KMS-11 (cell line): ENCODE results near the gene FXYD7.

Experiments used
- H2AFZ ChIP-seq: fragments of 200-600 bp; sonication (generic); 2 replicates; pipeline ENCODE4 v1.6.1; 2016; ENCODE audit warnings: antibody characterized with exemption, mixed run types, low read depth
- H3K27ac ChIP-seq: fragments of 200-600 bp; sonication (generic); 2 replicates; pipeline ENCODE4 v1.6.1; 2016; ENCODE audit warnings: mild to moderate bottlenecking, mixed run types
- H3K27me3 ChIP-seq: fragments of 200-600 bp; sonication (generic); 2 replicates; pipeline ENCODE4 v1.6.1; 2017; ENCODE audit warnings: mild to moderate bottlenecking, low read depth, mixed run types, moderate library complexity; ENCODE audit not compliant: insufficient read depth
- H3K36me3 ChIP-seq: fragments of 200-600 bp; sonication (generic); 2 replicates; pipeline ENCODE4 v1.6.1; 2017; ENCODE audit warnings: mild to moderate bottlenecking, mixed run types; ENCODE audit not compliant: insufficient read depth
- H3K4me1 ChIP-seq: fragments of 200-600 bp; sonication (generic); 2 replicates; pipeline ENCODE4 v1.6.1; 2016; ENCODE audit warnings: mild to moderate bottlenecking, low read depth, mixed run types; ENCODE audit not compliant: poor library complexity, severe bottlenecking
- H3K4me2 ChIP-seq: fragments of 200-600 bp; sonication (generic); 2 replicates; pipeline ENCODE4 v1.7.0; 2016; ENCODE audit warnings: mild to moderate bottlenecking, mixed run types
- H3K4me3 ChIP-seq: fragments of 200-600 bp; sonication (generic); IDR thresholded peaks from 2 replicates; pipeline ENCODE4 v1.6.1; 2017; ENCODE audit warnings: low read depth, low read length, mixed read lengths; ENCODE audit not compliant: insufficient read depth
- H3K79me2 ChIP-seq: fragments of 200-600 bp; sonication (generic); 2 replicates; pipeline ENCODE4 v1.6.1; 2016; ENCODE audit warnings: low read depth, mixed run types; ENCODE audit not compliant: insufficient read depth
- H3K9ac ChIP-seq: fragments of 200-600 bp; sonication (generic); 2 replicates; pipeline ENCODE4 v1.6.1; 2016; ENCODE audit warnings: mild to moderate bottlenecking, mixed run types
- H4K20me1 ChIP-seq: fragments of 200-600 bp; sonication (generic); 2 replicates; pipeline ENCODE4 v1.6.1; 2016; ENCODE audit warnings: mild to moderate bottlenecking, mixed run types; ENCODE audit not compliant: insufficient read depth
- CTCF ChIP-seq: fragments of 200-600 bp; sonication (generic); conservative IDR thresholded peaks from 2 replicates; pipeline ENCODE4 v1.6.1; 2017; ENCODE audit warnings: low read depth, mild to moderate bottlenecking, antibody characterized with exemption, low read length, moderate library complexity, mixed read lengths

FXYD7 gene

GRCh38 chr19:35120492-35120891 lies 22.6 kb upstream of the FXYD7 start:
- Histone ChIP-seq H4K20me1 (no peaks in the 10 kb centered on the region), H3K4me3 (no peak overlapping the region), H3K4me2 (no peak overlapping the region), H3K27me3 (peaks cover 56% of the 10 kb centered on the region), H3K9ac (no peak overlapping the region), H3K27ac (no peak overlapping the region), H3K4me1 (no peaks in the 10 kb centered on the region), H2AFZ (no peak overlapping the region), H3K79me2 (no peaks in the 10 kb centered on the region), H3K36me3 (no peaks in the 10 kb centered on the region)
- TF ChIP-seq CTCF = no peak

- Histone ChIP-seq H3K4me1 (no peaks in the 10 kb centered on the region), H2AFZ (no peak overlapping the region), H3K9ac (no peak overlapping the region), H3K36me3 (no peaks in the 10 kb centered on the region), H3K4me3 (no peak overlapping the region), H4K20me1 (no peaks in the 10 kb centered on the region), H3K79me2 (no peaks in the 10 kb centered on the region), H3K27me3 (peaks cover 54% of the 10 kb centered on the region), H3K4me2 (no peak overlapping the region), H3K27ac (no peak overlapping the region)
- TF ChIP-seq CTCF = no peak
Measured at GRCh38 chr19:35120898-35121297, 22.2 kb upstream of the FXYD7 start.

GRCh38 chr19:35122687-35123551 lies 20.1 kb upstream of the FXYD7 start:
- no peaks in the 10 kb centered on the region for H4K20me1 ChIP-seq
- H3K9ac ChIP-seq = no peak overlapping the region
- no peak overlapping the region for H2AFZ ChIP-seq
- H3K27me3 ChIP-seq = peaks cover 56% of the 10 kb centered on the region
- H3K79me2 ChIP-seq = no peaks in the 10 kb centered on the region
- no peak overlapping the region for H3K4me2 ChIP-seq
- no peaks in the 10 kb centered on the region for H3K36me3 ChIP-seq
- no peak for TF ChIP-seq CTCF
- H3K27ac ChIP-seq = no peak overlapping the region
- H3K4me3 ChIP-seq = no peak overlapping the region
- H3K4me1 ChIP-seq = no peaks in the 10 kb centered on the region

- Histone ChIP-seq H2AFZ (no peak overlapping the region), H4K20me1 (no peaks in the 10 kb centered on the region), H3K4me1 (no peaks in the 10 kb centered on the region), H3K27ac (no peak overlapping the region), H3K36me3 (no peaks in the 10 kb centered on the region), H3K9ac (no peak overlapping the region), H3K4me2 (no peak overlapping the region), H3K79me2 (no peaks in the 10 kb centered on the region), H3K27me3 (peaks cover 58% of the 10 kb centered on the region), H3K4me3 (no peak overlapping the region)
- no peak for TF ChIP-seq CTCF
Measured at GRCh38 chr19:35123573-35123972, 19.5 kb upstream of the FXYD7 start.
